ENCODE measurements around the gene C2orf74. TPM values are rescaled to one million over a fixed set of nuclear protein-coding genes. Genes with fewer than 3 reads are reported as not detected.
"Not testable (repeated sequence)": the region's sequence is repeated elsewhere in the genome, so short reads cannot be mapped to it uniquely, and the experiment has no call there.

The C2orf74 gene
- total RNA-seq, 1 donor from 2014 or later = 2.6 TPM

DNA sequence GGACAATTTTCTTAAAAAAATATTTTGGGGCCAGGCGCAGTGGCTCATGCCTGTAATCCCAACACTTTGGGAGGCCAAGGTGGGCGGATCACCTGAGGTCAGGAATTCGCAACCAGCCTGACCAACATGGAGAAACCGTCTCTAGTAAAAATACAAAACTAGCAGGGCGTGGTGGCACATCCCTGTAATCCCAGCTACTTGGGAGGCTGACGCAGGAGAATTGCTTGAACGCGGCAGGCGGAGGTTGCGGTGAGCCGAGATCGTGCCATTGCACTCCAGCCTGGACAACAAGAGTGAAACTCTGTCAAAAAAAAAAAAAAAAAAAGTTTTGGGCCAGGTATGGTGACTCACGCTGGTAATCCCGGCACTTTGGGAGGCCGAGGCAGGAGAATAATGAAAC is 32.7 kb downstream of the C2orf74 start:
- H3K27ac ChIP-seq (ENCODE audit: low read depth, low read length); H3K9ac ChIP-seq (ENCODE audit: low read depth in 1 of 3, low read length in 3 of 3): not testable (repeated sequence)
- peaks cover 3 to 35% (median 35%) of the 10 kb centered on the region in 3 donors for H3K36me3 ChIP-seq (ENCODE audit: control insufficient read depth in 3 of 3, insufficient read depth in 3 of 3, low read length in 3 of 3)

DNA sequence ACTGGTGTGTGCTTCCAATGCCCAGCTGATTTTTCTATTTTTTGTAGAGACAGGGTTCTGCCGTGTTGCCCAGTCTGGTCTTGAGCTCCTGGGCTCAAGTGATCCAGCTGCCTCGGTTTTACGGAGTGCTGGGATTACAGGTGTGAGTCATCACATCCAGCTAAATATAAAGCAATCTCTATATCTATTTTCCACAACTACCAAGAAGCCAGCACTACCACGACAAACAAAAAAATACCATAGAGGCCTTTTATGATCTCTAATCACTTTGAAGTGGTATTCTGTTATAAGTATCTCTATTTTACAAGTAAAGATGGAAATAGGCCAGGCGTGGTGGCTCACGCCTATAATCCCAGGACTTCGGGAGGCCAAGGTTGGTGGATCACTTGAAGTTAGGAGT is 34.7 kb downstream of the C2orf74 start:
- Histone ChIP-seq H3K27ac (ENCODE audit: low read depth, low read length) (no peak overlapping the region), H3K4me1 (ENCODE audit: control insufficient read depth in 3 of 3, insufficient read depth in 3 of 3, low read length in 3 of 3) (no peaks in the 10 kb centered on the region), H3K27me3 (ENCODE audit: control insufficient read depth in 3 of 3, insufficient read depth in 3 of 3, low read length in 3 of 3) (no peaks in the 10 kb centered on the region), H3K36me3 (ENCODE audit: control insufficient read depth in 3 of 3, insufficient read depth in 3 of 3, low read length in 3 of 3) (peaks cover 0 to 27% (median 19%) of the 10 kb centered on the region in 3 donors), H3K9ac (ENCODE audit: low read depth in 1 of 3, low read length in 3 of 3) (no peak overlapping the region), H3K9me3 (ENCODE audit: control insufficient read depth in 3 of 3, low read length in 3 of 3) (no peaks in the 10 kb centered on the region), H3K4me3 (ENCODE audit: low read length in 3 of 3) (no peak overlapping the region)

More for the DNA sequence above, 32.7 kb downstream of the C2orf74 start:
- not testable (repeated sequence) for H3K4me1 ChIP-seq (ENCODE audit: control insufficient read depth in 3 of 3, insufficient read depth in 3 of 3, low read length in 3 of 3); H3K4me3 ChIP-seq (ENCODE audit: low read length in 3 of 3); H3K9me3 ChIP-seq (ENCODE audit: control insufficient read depth in 3 of 3, low read length in 3 of 3); H3K27me3 ChIP-seq (ENCODE audit: control insufficient read depth in 3 of 3, insufficient read depth in 3 of 3, low read length in 3 of 3)

DNA sequence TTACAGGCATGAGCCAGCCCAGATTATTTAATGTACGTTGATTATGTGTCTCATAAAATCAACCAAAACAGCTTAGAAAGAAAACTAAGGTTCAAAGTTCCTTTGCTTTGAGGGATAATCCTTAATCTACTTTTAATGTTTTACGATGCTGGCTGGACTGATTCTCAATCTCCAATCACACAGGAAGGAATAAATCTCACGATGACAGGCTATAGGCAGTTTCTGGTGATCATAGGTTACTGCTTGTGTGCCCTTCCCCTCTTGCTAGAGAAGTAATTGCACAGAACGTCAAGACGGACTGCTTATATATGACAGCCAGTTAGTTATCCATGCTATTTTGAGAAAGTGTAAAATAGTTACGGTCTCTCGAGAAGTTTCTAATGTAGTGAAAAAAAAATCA is 43.1 kb downstream of the C2orf74 start:
- Histone ChIP-seq H3K9ac (ENCODE audit: low read depth in 1 of 3, low read length in 3 of 3) (no peak overlapping the region), H3K27me3 (ENCODE audit: control insufficient read depth in 3 of 3, insufficient read depth in 3 of 3, low read length in 3 of 3) (no peaks in the 10 kb centered on the region), H3K4me3 (ENCODE audit: low read length in 3 of 3) (no peak overlapping the region), H3K36me3 (ENCODE audit: control insufficient read depth in 3 of 3, insufficient read depth in 3 of 3, low read length in 3 of 3) (peaks cover 13 to 63% (median 58%) of the 10 kb centered on the region in 3 donors), H3K27ac (ENCODE audit: low read depth, low read length) (no peak overlapping the region), H3K9me3 (ENCODE audit: control insufficient read depth in 3 of 3, low read length in 3 of 3) (no peaks in the 10 kb centered on the region), H3K4me1 (ENCODE audit: control insufficient read depth in 3 of 3, insufficient read depth in 3 of 3, low read length in 3 of 3) (peaks cover 0 to 2% (median 0%) of the 10 kb centered on the region in 3 donors)

DNA sequence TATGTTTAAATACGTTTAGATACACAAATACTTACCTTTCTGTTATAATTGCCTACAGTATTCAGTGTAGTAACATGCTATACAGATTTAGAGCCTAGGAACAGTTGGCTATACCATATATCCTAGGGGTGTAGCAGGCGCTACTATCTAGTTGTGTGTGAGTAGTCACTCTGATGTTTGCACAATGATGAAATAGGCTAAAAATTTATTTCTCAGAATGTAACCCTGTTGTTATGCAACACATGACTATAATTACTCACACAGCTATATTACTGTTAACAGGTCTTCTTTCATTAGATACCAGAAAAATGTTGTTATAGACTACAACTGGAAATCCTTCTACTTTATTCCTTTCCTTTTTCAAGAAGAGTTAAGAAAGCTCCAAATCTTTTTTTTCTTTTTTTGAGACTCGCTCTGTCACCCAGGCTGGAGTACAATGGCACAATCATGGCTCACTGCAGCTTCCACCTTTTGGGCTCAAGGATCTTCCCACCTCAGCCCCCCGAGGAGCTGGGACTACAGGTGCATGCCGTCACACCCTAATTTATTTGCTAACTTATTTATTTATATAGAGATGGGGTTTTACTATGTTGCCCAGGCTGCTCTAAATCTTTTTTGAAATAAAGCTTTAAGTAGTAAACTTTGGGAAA is 48.5 kb downstream of the C2orf74 start:
- H3K4me1 ChIP-seq (ENCODE audit: control insufficient read depth in 3 of 3, insufficient read depth in 3 of 3, low read length in 3 of 3) = peaks cover 0 to 3% (median 0%) of the 10 kb centered on the region in 3 donors
- H3K36me3 ChIP-seq (ENCODE audit: control insufficient read depth in 3 of 3, insufficient read depth in 3 of 3, low read length in 3 of 3) = peaks cover 17 to 42% (median 37%) of the 10 kb centered on the region in 3 donors
- no peaks in the 10 kb centered on the region for H3K27me3 ChIP-seq (ENCODE audit: control insufficient read depth in 3 of 3, insufficient read depth in 3 of 3, low read length in 3 of 3)
- no peaks in the 10 kb centered on the region for H3K9me3 ChIP-seq (ENCODE audit: control insufficient read depth in 3 of 3, low read length in 3 of 3)
- peak overlapping the region; percentile 0 for H3K27ac ChIP-seq (ENCODE audit: low read depth, low read length)
- no peak overlapping the region for H3K4me3 ChIP-seq (ENCODE audit: low read length in 3 of 3)
- H3K9ac ChIP-seq (ENCODE audit: low read depth in 1 of 3, low read length in 3 of 3) = no peak overlapping the region

DNA sequence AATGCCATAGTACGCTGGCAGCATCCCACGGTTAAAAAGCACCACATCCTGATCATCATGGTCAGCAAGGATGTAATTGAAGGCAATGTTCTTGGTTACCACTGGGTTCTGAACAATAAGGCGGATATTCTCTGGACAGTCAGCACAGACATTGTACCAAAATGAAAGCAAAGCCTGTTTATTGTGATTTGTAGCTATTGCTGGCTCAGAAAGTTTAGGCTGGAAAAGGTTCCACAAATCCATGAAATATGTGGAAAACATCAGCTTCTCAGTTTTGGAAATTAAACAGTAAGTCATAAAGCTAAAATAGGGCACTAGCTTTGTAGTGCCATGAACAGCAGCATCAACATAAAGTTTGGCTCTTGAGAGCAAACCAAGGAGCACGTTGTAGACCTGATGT is 52.2 kb downstream of the C2orf74 start:
- H3K9ac ChIP-seq (ENCODE audit: low read depth in 1 of 3, low read length in 3 of 3) = no peak overlapping the region
- H3K9me3 ChIP-seq (ENCODE audit: control insufficient read depth in 3 of 3, low read length in 3 of 3) = no peaks in the 10 kb centered on the region
- no peaks in the 10 kb centered on the region for H3K27me3 ChIP-seq (ENCODE audit: control insufficient read depth in 3 of 3, insufficient read depth in 3 of 3, low read length in 3 of 3)
- H3K27ac ChIP-seq (ENCODE audit: low read depth, low read length) = no peak overlapping the region
- H3K4me1 ChIP-seq (ENCODE audit: control insufficient read depth in 3 of 3, insufficient read depth in 3 of 3, low read length in 3 of 3) = peaks cover 0 to 3% (median 0%) of the 10 kb centered on the region in 3 donors
- peaks cover 7 to 20% (median 14%) of the 10 kb centered on the region in 3 donors for H3K36me3 ChIP-seq (ENCODE audit: control insufficient read depth in 3 of 3, insufficient read depth in 3 of 3, low read length in 3 of 3)
- H3K4me3 ChIP-seq (ENCODE audit: low read length in 3 of 3) = no peak overlapping the region

Other genes starting within 250 kb of the C2orf74 start
- 24.0 TPM for gene PEX13, start 144.5 kb upstream of the C2orf74 start, total RNA-seq
- 4.7 TPM for gene PUS10, start 143.9 kb upstream of the C2orf74 start, total RNA-seq
- gene SANBR, start 96.3 kb upstream of the C2orf74 start, total RNA-seq = 36.5 TPM

All from skeletal muscle tissue (tissue), 4 donors.